ENCODE data around the gene TLE1.
"Not testable (repeated sequence)": the region's sequence is repeated elsewhere in the genome, so short reads cannot be mapped to it uniquely, and the experiment has no call there.

Gene TLE1
- 2.7 to 7.7 reads per million in 2 donors for total RNA-seq

GRCh38 chr9:81689343-81690175, at the start of gene TLE1:
Gene TLE1 (minus strand): TSS chr9:81689547. CDS start chr9:81688240, 1,307 bp downstream.
- peak; percentile 63 for DNase-seq

- no peak for DNase-seq
Observed at GRCh38 chr9:81737871-81738507, 48.6 kb upstream of the TLE1 start.

GRCh38 chr9:81730498-81730897, 41.2 kb upstream of the TLE1 start:
- DNase-seq, result not testable (repeated sequence)

- no peak for DNase-seq
Observed at GRCh38 chr9:81729135-81729534, 39.8 kb upstream of the TLE1 start.

GRCh38 chr9:81724242-81724889, 35.0 kb upstream of the TLE1 start:
- no peak for DNase-seq

GRCh38 chr9:81722277-81722676, 32.9 kb upstream of the TLE1 start:
- no peak for DNase-seq

GRCh38 chr9:81720450-81721086, 31.2 kb upstream of the TLE1 start:
- DNase-seq, result no peak

GRCh38 chr9:81719972-81720371, 30.6 kb upstream of the TLE1 start:
- no peak for DNase-seq

GRCh38 chr9:81718244-81718643, 28.9 kb upstream of the TLE1 start:
- DNase-seq, result no peak

GRCh38 chr9:81717747-81718077, 28.4 kb upstream of the TLE1 start:
- DNase-seq, result no peak

- no peak for DNase-seq
Observed at GRCh38 chr9:81717061-81717746, 27.9 kb upstream of the TLE1 start.

- no peak for DNase-seq
Observed at GRCh38 chr9:81716409-81716808, 27.1 kb upstream of the TLE1 start.

GRCh38 chr9:81705578-81705977, 16.2 kb upstream of the TLE1 start:
- DNase-seq, result no peak

- DNase-seq, result no peak
Observed at GRCh38 chr9:81694541-81694940, 5.2 kb upstream of the TLE1 start.

GRCh38 chr9:81693671-81694378, 4.5 kb upstream of the TLE1 start:
- DNase-seq, result no peak

GRCh38 chr9:81690251-81690851, 1.0 kb upstream of the TLE1 start:
- no peak for DNase-seq

GRCh38 chr9:81689093-81689342, 329 bp downstream of the TLE1 start:
- not testable (repeated sequence) for DNase-seq

- DNase-seq, result not testable (repeated sequence)
Observed at GRCh38 chr9:81688262-81689092, 870 bp downstream of the TLE1 start.

- no peak for DNase-seq
Observed at GRCh38 chr9:81687521-81688261, 1.7 kb downstream of the TLE1 start.

All from T-helper 9 cell (primary cell).